ENCODE results near the gene CPA2. TPM values are rescaled to one million over a fixed set of nuclear protein-coding genes. Genes with fewer than 3 reads are reported as not detected.
A peak's percentile ranks its signal among the peaks of the same experiment; 100 is the strongest.

The CPA2 gene
- total RNA-seq, 5 donors from 2014 or later (not counting 1 experiment from before 2014, with no cell fraction given), result 1.7 to 3.1 (median 2.2) TPM; not detected in 2

- ATAC-seq (replicated peaks in 1 of 4), result no peak
- POLR2A ChIA-PET, result interaction anchor here in 1 of 2 donors (0.7 kb wide), 1 partner anchor 369 kb away, joined by 3 read pairs; no protein-coding TSS in a partner anchor
- Histone ChIP-seq H3K9me3 (no peaks in the 10 kb centered on the region), H3K4me3 (ENCODE audit: control insufficient read depth in 1 of 2, extremely low read depth in 1 of 2, low read length in 1 of 2) (peak overlapping the region; percentile 24 to 46), H3K36me3 (ENCODE audit: control insufficient read depth in 2 of 2, extremely low read depth in 1 of 2, insufficient read depth in 1 of 2, low read length in 1 of 2) (no peaks in the 10 kb centered on the region), H3K27me3 (replicated peaks in 1 of 2; ENCODE audit: control insufficient read depth in 2 of 2, extremely low read depth in 1 of 2, insufficient read depth in 2 of 2, low read length in 1 of 2) (peaks cover 0 to 14% of the 10 kb centered on the region in 2 experiments), H3K4me1 (ENCODE audit: control insufficient read depth in 1 of 2, extremely low read depth in 1 of 2, insufficient read depth in 2 of 2, low read length in 2 of 2) (peaks cover 5 to 8% of the 10 kb centered on the region in 2 experiments), H3K27ac (ENCODE audit: low read length) (no peak overlapping the region)
- 94% methylated on average over 23 of the region's 23 CpGs for WGBS (ENCODE audit: insufficient coverage)
- H3K36me3 Mint-ChIP-seq, result no peaks in the 10 kb centered on the region
- H3K4me3 Mint-ChIP-seq, result peak overlapping the region in 2 of 3 donors; percentile 64 to 78
- peaks cover 0 to 35% of the 10 kb centered on the region in 2 donors for H3K27me3 Mint-ChIP-seq
- H3K27ac Mint-ChIP-seq, result no peak overlapping the region
- peaks cover 9 to 15% (median 9%) of the 10 kb centered on the region in 3 donors for H3K4me1 Mint-ChIP-seq
- DNase-seq, result no peak
- CTCF ChIA-PET, result interaction anchor here in 1 of 2 donors (0.5 to 0.7 kb wide), 2 partner anchors 486 to 672 kb away, joined by 4 to 7 read pairs; no protein-coding TSS in a partner anchor
- H3K9me3 Mint-ChIP-seq, result no peaks in the 10 kb centered on the region
Measured at GRCh38 chr7:130272381-130273080, 5.9 kb downstream of the CPA2 start.

GRCh38 chr7:130273081-130273932 lies 6.6 kb downstream of the CPA2 start:
- Histone ChIP-seq H3K4me1 (ENCODE audit: control insufficient read depth in 1 of 2, extremely low read depth in 1 of 2, insufficient read depth in 2 of 2, low read length in 2 of 2) (peaks cover 5 to 8% of the 10 kb centered on the region in 2 experiments), H3K9me3 (no peaks in the 10 kb centered on the region), H3K27me3 (replicated peaks in 1 of 2; ENCODE audit: control insufficient read depth in 2 of 2, extremely low read depth in 1 of 2, insufficient read depth in 2 of 2, low read length in 1 of 2) (peaks cover 0 to 19% of the 10 kb centered on the region in 2 experiments), H3K27ac (ENCODE audit: low read length) (no peak overlapping the region), H3K36me3 (ENCODE audit: control insufficient read depth in 2 of 2, extremely low read depth in 1 of 2, insufficient read depth in 1 of 2, low read length in 1 of 2) (no peaks in the 10 kb centered on the region), H3K4me3 (ENCODE audit: control insufficient read depth in 1 of 2, extremely low read depth in 1 of 2, low read length in 1 of 2) (peak overlapping the region; percentile 24 to 46)
- no peak overlapping the region for H3K27ac Mint-ChIP-seq
- no peaks in the 10 kb centered on the region for H3K36me3 Mint-ChIP-seq
- H3K9me3 Mint-ChIP-seq, result no peaks in the 10 kb centered on the region
- H3K4me1 Mint-ChIP-seq, result peaks cover 9 to 15% (median 9%) of the 10 kb centered on the region in 3 donors
- 16% methylated on average over 7 of the region's 25 CpGs for whole genome bisulfite sequencing (ENCODE audit: insufficient coverage)
- ChIA-PET CTCF (interaction anchor here (0.5 to 0.7 kb wide), 4 partner anchors 177 to 673 kb away, joined by 4 to 8 read pairs (median 6); no protein-coding TSS in a partner anchor), POLR2A (interaction anchor here (0.6 to 0.7 kb wide), 6 partner anchors 369 to 1219 kb away, joined by 3 to 8 read pairs (median 4); no protein-coding TSS in a partner anchor)
- DNase-seq (peak in 11 of 35 experiments; percentile 3 to 35 (median 6)), ATAC-seq (replicated peaks in 1 of 4) (peak in 3 of 4 experiments; percentile 20 to 66 (median 23))
- peaks cover 0 to 33% of the 10 kb centered on the region in 2 donors for H3K27me3 Mint-ChIP-seq
- peak overlapping the region; percentile 34 to 78 (median 64) for H3K4me3 Mint-ChIP-seq

- Histone ChIP-seq H3K36me3 (ENCODE audit: control insufficient read depth in 2 of 2, extremely low read depth in 1 of 2, insufficient read depth in 1 of 2, low read length in 1 of 2) (no peaks in the 10 kb centered on the region), H3K27ac (ENCODE audit: low read length) (no peak overlapping the region), H3K27me3 (replicated peaks in 1 of 2; ENCODE audit: control insufficient read depth in 2 of 2, extremely low read depth in 1 of 2, insufficient read depth in 2 of 2, low read length in 1 of 2) (peaks cover 0 to 19% of the 10 kb centered on the region in 2 experiments), H3K9me3 (no peaks in the 10 kb centered on the region), H3K4me1 (ENCODE audit: control insufficient read depth in 1 of 2, extremely low read depth in 1 of 2, insufficient read depth in 2 of 2, low read length in 2 of 2) (peaks cover 5 to 8% of the 10 kb centered on the region in 2 experiments), H3K4me3 (ENCODE audit: control insufficient read depth in 1 of 2, extremely low read depth in 1 of 2, low read length in 1 of 2) (peak overlapping the region in 1 of 2 donors; percentile 46)
- 60% methylated on average over 2 of the region's 11 CpGs for WGBS (ENCODE audit: insufficient coverage)
- CTCF ChIA-PET, result interaction anchor here in 1 of 2 donors (0.5 kb wide), 1 partner anchor 449 kb away, joined by 5 read pairs; no protein-coding TSS in a partner anchor
- H3K36me3 Mint-ChIP-seq, result no peaks in the 10 kb centered on the region
- DNase-seq (no peak), ATAC-seq (replicated peaks in 1 of 4) (no peak)
- peaks cover 0 to 33% of the 10 kb centered on the region in 2 donors for H3K27me3 Mint-ChIP-seq
- no peaks in the 10 kb centered on the region for H3K9me3 Mint-ChIP-seq
- POLR2A ChIA-PET, result interaction anchor here in 1 of 2 donors (0.7 kb wide), 1 partner anchor 399 kb away, joined by 8 read pairs; no protein-coding TSS in a partner anchor
- peaks cover 9 to 15% (median 9%) of the 10 kb centered on the region in 3 donors for H3K4me1 Mint-ChIP-seq
- H3K27ac Mint-ChIP-seq, result no peak overlapping the region
- H3K4me3 Mint-ChIP-seq, result peak overlapping the region in 1 of 3 donors; percentile 78
Measured at GRCh38 chr7:130273933-130274255, 7.2 kb downstream of the CPA2 start.

GRCh38 chr7:130274296-130274695 lies 7.6 kb downstream of the CPA2 start:
- H3K27ac ChIP-seq (ENCODE audit: low read length), result no peak overlapping the region
- DNase-seq (no peak), ATAC-seq (replicated peaks in 1 of 4) (no peak)
- Mint-ChIP-seq H3K9me3 (no peaks in the 10 kb centered on the region), H3K27me3 (peaks cover 0 to 33% of the 10 kb centered on the region in 2 donors), H3K4me3 (peak overlapping the region in 1 of 3 donors; percentile 78), H3K27ac (no peak overlapping the region), H3K36me3 (no peaks in the 10 kb centered on the region), H3K4me1 (peaks cover 9 to 15% (median 9%) of the 10 kb centered on the region in 3 donors)
- H3K36me3 ChIP-seq (ENCODE audit: control insufficient read depth in 2 of 2, extremely low read depth in 1 of 2, insufficient read depth in 1 of 2, low read length in 1 of 2), result no peaks in the 10 kb centered on the region
- H3K27me3 ChIP-seq (replicated peaks in 1 of 2; ENCODE audit: control insufficient read depth in 2 of 2, extremely low read depth in 1 of 2, insufficient read depth in 2 of 2, low read length in 1 of 2), result peaks cover 0 to 19% of the 10 kb centered on the region in 2 experiments
- no CpG with 5 or more reads among the region's 1 CpG for WGBS (ENCODE audit: insufficient coverage)
- H3K4me1 ChIP-seq (ENCODE audit: control insufficient read depth in 1 of 2, extremely low read depth in 1 of 2, insufficient read depth in 2 of 2, low read length in 2 of 2), result peaks cover 5 to 8% of the 10 kb centered on the region in 2 experiments
- no peaks in the 10 kb centered on the region for H3K9me3 ChIP-seq
- no peak overlapping the region for H3K4me3 ChIP-seq (ENCODE audit: control insufficient read depth in 1 of 2, extremely low read depth in 1 of 2, low read length in 1 of 2)
- ChIA-PET CTCF (no interaction called here), POLR2A (no interaction called here)

- no peak overlapping the region for H3K4me3 Mint-ChIP-seq
- no peaks in the 10 kb centered on the region for H3K9me3 Mint-ChIP-seq
- ChIA-PET CTCF (no interaction called here), POLR2A (no interaction called here)
- DNase-seq (no peak), ATAC-seq (replicated peaks in 1 of 4) (no peak)
- no peaks in the 10 kb centered on the region for H3K36me3 ChIP-seq (ENCODE audit: control insufficient read depth in 2 of 2, extremely low read depth in 1 of 2, insufficient read depth in 1 of 2, low read length in 1 of 2)
- no peaks in the 10 kb centered on the region for H3K9me3 ChIP-seq
- no peaks in the 10 kb centered on the region for H3K36me3 Mint-ChIP-seq
- H3K4me3 ChIP-seq (ENCODE audit: control insufficient read depth in 1 of 2, extremely low read depth in 1 of 2, low read length in 1 of 2), result no peak overlapping the region
- peaks cover 0 to 19% of the 10 kb centered on the region in 2 experiments for H3K27me3 ChIP-seq (replicated peaks in 1 of 2; ENCODE audit: control insufficient read depth in 2 of 2, extremely low read depth in 1 of 2, insufficient read depth in 2 of 2, low read length in 1 of 2)
- H3K27ac ChIP-seq (ENCODE audit: low read length), result no peak overlapping the region
- H3K4me1 ChIP-seq (ENCODE audit: control insufficient read depth in 1 of 2, extremely low read depth in 1 of 2, insufficient read depth in 2 of 2, low read length in 2 of 2), result peaks cover 5 to 8% of the 10 kb centered on the region in 2 experiments
- peaks cover 0 to 29% of the 10 kb centered on the region in 2 donors for H3K27me3 Mint-ChIP-seq
- H3K27ac Mint-ChIP-seq, result no peak overlapping the region
- 91% methylated on average over 6 of the region's 11 CpGs for WGBS (ENCODE audit: insufficient coverage)
- H3K4me1 Mint-ChIP-seq, result peaks cover 9 to 15% (median 9%) of the 10 kb centered on the region in 3 donors
Measured at GRCh38 chr7:130274983-130275591, 8.4 kb downstream of the CPA2 start.

All from T-cell (primary cell).